Astrocyte of the spinal cord (primary cell): ENCODE measurements around the gene KCNA5.

ENCODE experiments used
- DNase-seq: peaks from one replicate; pipeline ENCODE4 v3.0.0; 2011; ENCODE audit warnings: low read depth, low spot score
- H3K4me3 ChIP-seq: 2 replicates; pipeline ENCODE4 v1.5.1; 2011; ENCODE audit warnings: low read depth, mild to moderate bottlenecking, low read length, moderate library complexity
- in situ Hi-C: cut with HindIII; loops from 2 replicates; pipeline ENCODE4 v1.10.0; 2017; ENCODE audit warnings: low sequenced_read_pairs
- TF ChIP-seq, protein P1 (sequence below): IDR thresholded peaks from 2 replicates; pipeline ENCODE4 v1.5.1; 2012; ENCODE audit warnings: low read depth, mild to moderate bottlenecking, low read length, inconsistent platforms

Gene KCNA5

DNA sequence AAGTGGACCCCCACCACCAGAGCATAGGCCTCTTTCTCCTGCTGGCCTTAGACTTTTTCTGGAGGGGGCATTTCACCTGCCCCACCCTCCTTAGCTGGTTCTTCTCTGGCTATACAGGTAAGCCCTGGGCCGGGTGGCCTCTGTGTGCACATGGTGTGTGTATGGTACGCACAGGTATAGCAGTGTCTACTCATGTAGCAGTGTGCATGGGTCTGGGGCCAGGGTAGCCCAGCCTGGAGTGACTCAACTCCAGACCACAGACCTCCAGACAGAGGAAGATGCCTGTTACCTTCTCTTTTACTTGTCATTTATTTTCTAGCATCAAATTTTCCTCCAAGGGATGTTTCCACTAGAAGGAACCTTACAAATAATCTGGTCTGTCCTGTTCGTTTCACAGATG lies 6.9 kb downstream of the KCNA5 start:
- in situ Hi-C loops, result no loop called here
- TF ChIP-seq, protein P1, sequence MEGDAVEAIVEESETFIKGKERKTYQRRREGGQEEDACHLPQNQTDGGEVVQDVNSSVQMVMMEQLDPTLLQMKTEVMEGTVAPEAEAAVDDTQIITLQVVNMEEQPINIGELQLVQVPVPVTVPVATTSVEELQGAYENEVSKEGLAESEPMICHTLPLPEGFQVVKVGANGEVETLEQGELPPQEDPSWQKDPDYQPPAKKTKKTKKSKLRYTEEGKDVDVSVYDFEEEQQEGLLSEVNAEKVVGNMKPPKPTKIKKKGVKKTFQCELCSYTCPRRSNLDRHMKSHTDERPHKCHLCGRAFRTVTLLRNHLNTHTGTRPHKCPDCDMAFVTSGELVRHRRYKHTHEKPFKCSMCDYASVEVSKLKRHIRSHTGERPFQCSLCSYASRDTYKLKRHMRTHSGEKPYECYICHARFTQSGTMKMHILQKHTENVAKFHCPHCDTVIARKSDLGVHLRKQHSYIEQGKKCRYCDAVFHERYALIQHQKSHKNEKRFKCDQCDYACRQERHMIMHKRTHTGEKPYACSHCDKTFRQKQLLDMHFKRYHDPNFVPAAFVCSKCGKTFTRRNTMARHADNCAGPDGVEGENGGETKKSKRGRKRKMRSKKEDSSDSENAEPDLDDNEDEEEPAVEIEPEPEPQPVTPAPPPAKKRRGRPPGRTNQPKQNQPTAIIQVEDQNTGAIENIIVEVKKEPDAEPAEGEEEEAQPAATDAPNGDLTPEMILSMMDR, result no peak
- no peak overlapping the region for H3K4me3 ChIP-seq
- no peak for DNase-seq

DNA sequence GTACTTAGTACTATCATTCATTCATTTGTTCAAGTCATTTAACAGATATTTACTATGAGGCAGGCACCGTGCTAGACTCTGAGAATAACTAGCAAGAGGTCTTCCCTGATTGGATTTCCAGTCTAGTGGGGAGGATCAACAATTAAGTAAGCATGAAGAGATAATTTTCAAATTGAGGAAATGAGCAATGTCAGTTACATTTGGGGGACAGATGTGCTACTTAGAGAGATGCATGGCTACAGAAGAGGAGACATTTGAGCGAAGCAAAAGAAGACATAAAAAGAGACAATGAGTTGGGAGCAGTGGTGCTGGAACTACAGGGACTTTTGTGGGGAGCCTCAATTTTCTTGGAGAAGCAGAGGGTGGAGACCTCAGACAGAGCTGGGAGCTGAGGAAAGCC lies 7.7 kb downstream of the KCNA5 start:
- in situ Hi-C loops, result no loop called here
- TF ChIP-seq, protein P1, result no peak
- no peak for DNase-seq
- H3K4me3 ChIP-seq, result no peak overlapping the region

DNA sequence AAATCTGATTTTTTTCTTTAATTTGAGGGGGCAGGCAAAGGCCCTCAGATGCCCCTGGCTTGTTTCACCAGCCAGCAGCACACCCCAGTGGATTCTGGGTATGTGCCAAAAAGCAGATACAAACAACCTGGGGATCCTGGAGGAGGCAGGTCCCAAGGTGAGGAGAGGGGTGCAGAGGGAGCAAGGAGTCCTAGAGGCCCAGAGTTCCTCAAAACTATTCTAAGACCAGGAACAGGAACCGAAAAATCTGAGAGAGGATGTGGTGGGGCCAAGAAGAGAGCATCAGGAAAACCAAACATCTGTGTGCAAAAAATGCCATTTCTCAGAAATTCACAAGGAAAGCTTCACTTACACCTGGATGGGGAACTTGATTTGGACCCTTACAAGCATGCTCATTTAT lies 8.2 kb downstream of the KCNA5 start:
- no peak overlapping the region for H3K4me3 ChIP-seq
- DNase-seq, result no peak
- TF ChIP-seq, protein P1, result no peak
- in situ Hi-C loops, result no loop called here

DNA sequence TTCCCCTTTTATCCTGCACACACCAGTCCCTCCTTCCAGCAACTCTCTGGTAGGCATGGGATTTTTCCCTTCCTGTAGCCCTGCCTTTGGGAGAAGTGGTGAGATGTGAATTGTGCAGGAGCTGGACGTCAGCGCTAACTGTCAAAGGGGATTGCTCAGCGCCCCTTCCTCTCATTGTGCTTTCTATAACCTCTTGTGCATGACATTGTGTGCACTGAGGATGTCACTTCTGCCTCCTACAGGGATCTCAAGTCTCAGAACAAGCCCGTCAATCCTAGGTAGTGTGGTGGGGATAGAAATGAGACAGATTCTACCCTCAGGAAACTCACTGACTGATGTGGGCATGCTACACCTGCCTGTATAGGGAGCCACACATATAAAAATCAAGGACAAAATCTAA lies 8.7 kb downstream of the KCNA5 start:
- DNase-seq, result no peak
- TF ChIP-seq, protein P1, result no peak
- in situ Hi-C loops, result no loop called here
- no peak overlapping the region for H3K4me3 ChIP-seq

DNA sequence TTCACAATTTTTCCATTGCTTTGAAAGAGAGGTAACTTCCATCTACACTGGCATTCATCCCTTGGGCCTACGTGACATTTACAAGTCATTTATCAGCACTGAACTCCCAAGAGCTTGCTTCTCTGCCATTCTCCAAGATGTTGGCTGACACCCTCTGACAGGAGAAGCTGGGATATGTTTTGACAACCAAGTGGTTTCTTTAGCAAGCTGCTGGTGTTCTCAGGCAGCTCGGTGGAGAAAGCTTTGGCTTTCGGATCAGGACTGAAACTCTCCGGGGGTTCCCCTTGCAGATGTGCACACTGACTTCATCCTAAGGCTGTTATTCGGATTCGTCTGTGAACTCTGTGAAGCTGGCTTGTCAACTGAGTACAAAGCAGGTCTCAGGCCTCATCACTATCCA lies 15.7 kb downstream of the KCNA5 start:
- no peak overlapping the region for H3K4me3 ChIP-seq
- DNase-seq, result no peak
- in situ Hi-C loops, result no loop called here
- TF ChIP-seq, protein P1, result no peak

DNA sequence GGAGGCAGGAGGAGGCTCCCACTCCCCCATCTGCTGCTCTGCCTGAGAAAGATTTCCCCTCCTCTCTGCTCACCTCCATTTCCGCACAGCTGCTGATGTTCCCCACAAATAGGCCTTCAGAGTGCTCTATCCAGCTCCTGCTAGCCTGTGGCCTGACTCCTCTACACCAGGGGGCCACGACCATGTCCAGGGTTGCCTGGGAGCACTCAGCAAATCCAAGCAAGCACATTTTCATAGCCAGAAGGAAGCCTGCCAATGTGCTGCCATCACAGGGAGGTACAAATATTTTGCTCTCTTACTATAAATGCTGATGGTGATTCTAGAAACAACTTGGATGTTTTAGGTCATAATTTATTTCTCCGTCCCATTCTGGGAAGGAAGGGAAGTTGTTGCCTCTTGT lies 17.3 kb downstream of the KCNA5 start:
- TF ChIP-seq, protein P1, result no peak
- in situ Hi-C loops, result no loop called here
- no peak for DNase-seq
- H3K4me3 ChIP-seq, result no peak overlapping the region

DNA sequence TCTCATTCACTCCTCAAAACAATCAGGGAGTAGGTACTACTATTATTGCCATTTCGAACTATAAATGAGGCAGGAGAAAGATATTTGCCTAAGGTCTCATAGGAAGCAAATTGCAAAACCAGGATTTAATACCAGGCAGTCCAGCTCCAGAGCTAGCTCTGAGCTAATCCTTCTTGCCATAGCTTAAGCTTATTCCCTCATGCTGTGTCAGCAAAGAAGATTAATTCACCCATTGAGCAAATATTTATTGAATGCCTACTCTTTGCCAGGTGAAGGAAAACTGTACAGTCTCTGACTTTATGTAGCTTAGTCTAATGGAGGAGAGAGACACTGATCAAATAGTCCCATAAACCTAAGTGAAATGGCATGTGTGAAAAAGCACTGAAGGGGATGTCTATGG lies 19.5 kb downstream of the KCNA5 start:
- TF ChIP-seq, protein P1, result no peak
- no peak for DNase-seq
- in situ Hi-C loops, result no loop called here
- H3K4me3 ChIP-seq, result no peak overlapping the region
